Measurements from ENCODE around the gene FGF14. TPM values are rescaled to one million over a fixed set of nuclear protein-coding genes. Genes with fewer than 3 reads are reported as not detected.

The FGF14 gene
- total RNA-seq, 1 donor from 2014 or later, result 0.06 TPM

DNA sequence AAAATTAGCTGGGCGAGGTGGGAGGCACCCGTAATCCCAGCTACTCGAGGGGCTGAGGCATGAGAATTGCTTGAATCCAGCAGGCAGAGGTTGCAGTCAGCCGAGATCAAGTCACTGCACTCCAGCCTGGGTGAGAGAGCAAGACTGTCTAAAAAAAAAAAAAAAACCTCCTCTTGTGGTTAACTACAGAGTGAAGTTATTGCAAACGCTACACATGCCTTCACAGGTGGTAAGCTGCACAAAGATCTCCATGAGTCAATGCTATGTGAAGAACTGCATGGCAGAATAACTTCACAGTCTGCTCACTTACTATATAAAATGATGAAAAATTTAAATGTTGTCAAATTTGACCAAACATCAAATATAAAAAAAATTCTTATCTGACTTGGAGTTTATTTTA lies 436.8 kb downstream of the FGF14 start:
- DNase-seq (ENCODE audit: low read depth), result peak; percentile 29
- no peak overlapping the region for H3K4me3 ChIP-seq (ENCODE audit: low read depth, low read length)
- TF ChIP-seq, protein P1, sequence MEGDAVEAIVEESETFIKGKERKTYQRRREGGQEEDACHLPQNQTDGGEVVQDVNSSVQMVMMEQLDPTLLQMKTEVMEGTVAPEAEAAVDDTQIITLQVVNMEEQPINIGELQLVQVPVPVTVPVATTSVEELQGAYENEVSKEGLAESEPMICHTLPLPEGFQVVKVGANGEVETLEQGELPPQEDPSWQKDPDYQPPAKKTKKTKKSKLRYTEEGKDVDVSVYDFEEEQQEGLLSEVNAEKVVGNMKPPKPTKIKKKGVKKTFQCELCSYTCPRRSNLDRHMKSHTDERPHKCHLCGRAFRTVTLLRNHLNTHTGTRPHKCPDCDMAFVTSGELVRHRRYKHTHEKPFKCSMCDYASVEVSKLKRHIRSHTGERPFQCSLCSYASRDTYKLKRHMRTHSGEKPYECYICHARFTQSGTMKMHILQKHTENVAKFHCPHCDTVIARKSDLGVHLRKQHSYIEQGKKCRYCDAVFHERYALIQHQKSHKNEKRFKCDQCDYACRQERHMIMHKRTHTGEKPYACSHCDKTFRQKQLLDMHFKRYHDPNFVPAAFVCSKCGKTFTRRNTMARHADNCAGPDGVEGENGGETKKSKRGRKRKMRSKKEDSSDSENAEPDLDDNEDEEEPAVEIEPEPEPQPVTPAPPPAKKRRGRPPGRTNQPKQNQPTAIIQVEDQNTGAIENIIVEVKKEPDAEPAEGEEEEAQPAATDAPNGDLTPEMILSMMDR (conservative IDR thresholded peaks at IDR 0.05; ENCODE audit: low read depth, low read length), result no peak

DNA sequence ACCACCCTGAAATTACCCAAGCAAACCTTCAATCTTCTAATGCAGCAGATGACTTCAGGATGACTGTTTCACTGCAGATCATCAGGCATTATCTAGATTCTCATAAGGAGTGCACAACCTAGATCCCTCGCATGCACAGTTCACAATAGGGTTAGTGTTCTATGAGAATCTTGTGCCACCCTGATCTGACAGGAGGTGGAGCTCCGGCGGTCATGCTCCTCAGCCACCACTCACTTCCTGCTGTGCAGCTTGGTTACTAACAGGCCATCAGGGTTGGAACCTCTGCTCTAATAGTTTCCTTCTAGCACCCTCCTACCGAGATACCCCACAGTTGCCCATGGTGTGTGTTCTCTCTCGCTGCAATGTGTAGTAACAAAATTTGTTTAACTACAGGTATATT lies 442.8 kb downstream of the FGF14 start:
- H3K4me3 ChIP-seq (ENCODE audit: low read depth, low read length), result no peak overlapping the region
- TF ChIP-seq, protein P1 (conservative IDR thresholded peaks at IDR 0.05; ENCODE audit: low read depth, low read length), result no peak
- DNase-seq (ENCODE audit: low read depth), result no peak

DNA sequence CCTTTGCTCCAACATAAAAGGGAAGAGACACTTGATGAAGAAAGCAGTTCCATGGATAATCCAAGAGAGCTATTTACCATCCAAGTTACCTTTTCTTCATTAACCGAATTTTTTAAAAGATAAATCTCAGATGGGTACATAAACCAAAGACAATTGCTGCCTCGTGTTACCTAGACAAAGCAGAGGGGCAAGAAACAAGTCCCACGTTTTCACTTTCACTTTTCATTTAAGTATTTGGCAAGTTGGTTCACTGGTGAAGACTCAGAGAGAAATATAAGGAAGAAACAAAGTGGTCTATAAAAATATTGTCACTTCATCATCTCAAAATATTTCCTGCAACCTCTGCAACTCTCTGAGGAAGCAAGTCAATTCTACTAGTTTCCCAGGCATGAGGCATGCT lies 446.1 kb downstream of the FGF14 start:
- H3K4me3 ChIP-seq (ENCODE audit: low read depth, low read length), result no peak overlapping the region
- DNase-seq (ENCODE audit: low read depth), result no peak
- TF ChIP-seq, protein P1 (conservative IDR thresholded peaks at IDR 0.05; ENCODE audit: low read depth, low read length), result no peak

DNA sequence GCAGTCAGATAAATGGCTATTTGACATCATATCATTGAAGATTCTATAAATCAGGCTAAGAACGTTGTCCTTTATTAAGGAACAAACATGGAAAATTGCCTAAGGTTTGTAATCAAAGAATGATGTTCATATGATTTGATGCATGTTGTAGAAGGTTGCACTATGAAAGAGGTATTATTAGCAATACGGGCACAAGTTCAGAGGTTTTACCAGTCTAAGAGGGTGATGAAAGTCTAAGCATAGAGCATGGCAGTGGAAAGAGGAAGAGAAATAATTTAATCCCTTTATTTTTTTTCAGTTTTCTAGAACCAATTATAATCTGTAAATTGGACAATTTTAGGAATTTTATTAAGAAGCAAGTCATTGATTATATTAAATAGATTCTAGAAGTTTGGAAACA lies 450.7 kb downstream of the FGF14 start:
- no peak overlapping the region for H3K4me3 ChIP-seq (ENCODE audit: low read depth, low read length)
- no peak for DNase-seq (ENCODE audit: low read depth)
- TF ChIP-seq, protein P1 (conservative IDR thresholded peaks at IDR 0.05; ENCODE audit: low read depth, low read length), result no peak

DNA sequence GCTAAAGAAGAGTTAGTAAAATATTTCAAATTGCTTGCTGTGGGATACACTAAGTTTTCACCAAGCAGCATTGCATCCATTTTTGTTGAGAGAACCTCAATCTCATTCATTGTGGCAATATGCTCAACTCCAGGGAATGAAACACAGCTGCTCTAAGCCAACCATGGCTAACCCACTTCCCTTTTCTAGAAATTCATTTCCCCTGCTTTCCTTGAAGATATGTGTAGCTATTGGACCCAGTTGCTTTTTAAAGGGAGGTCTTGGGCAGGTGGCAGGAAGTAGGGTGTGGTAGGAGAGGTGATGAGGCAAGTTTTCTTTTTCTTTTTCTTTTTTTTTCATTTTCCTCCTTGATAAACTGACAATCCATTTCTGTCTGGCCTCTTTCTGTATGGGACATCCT lies 452.2 kb downstream of the FGF14 start:
- H3K4me3 ChIP-seq (ENCODE audit: low read depth, low read length), result no peak overlapping the region
- DNase-seq (ENCODE audit: low read depth), result no peak
- TF ChIP-seq, protein P1 (conservative IDR thresholded peaks at IDR 0.05; ENCODE audit: low read depth, low read length), result no peak

DNA sequence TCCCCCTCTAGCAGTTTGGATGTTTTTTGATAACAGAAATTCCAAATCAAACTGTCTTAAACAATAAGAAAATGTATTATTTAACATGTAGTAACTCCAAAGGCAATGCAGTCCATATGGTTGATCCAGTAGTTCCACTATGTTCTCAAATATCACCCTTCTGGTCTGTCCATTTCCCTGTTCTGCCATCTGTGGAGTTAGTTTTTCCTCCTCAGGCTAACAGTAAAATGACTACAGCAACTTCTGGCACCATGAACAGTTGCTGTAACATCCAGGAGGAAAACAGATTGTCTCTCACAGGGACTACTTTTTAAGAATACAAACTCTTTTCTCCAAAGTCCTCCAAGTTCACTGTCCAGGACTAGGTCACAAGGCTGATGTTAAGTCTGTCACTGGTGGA lies 455.4 kb downstream of the FGF14 start:
- TF ChIP-seq, protein P1 (conservative IDR thresholded peaks at IDR 0.05; ENCODE audit: low read depth, low read length), result no peak
- DNase-seq (ENCODE audit: low read depth), result no peak
- no peak overlapping the region for H3K4me3 ChIP-seq (ENCODE audit: low read depth, low read length)

DNA sequence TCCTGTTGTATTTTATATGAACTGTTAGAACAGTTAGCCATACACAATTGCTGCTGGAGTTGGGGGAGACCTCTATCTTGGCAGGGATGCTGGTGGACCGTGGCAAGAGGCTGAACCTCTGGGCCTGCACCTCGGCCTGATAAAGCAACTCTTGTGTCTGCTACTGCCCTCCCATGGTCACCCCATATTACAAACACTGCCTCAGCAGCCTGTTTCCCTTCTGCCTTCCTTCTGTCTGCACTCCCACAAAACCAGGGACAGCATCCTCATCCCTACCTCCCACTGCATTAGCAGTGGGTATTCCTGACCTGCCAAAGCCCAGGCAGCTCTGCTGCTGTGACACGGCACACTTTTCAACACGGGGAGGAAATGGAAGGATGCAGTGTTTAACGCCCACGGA lies 456.4 kb downstream of the FGF14 start:
- H3K4me3 ChIP-seq (ENCODE audit: low read depth, low read length), result no peak overlapping the region
- TF ChIP-seq, protein P1 (conservative IDR thresholded peaks at IDR 0.05; ENCODE audit: low read depth, low read length), result peak; percentile 14
- no peak for DNase-seq (ENCODE audit: low read depth)
